Measurements from ENCODE around the gene RWDD1.

DNA sequence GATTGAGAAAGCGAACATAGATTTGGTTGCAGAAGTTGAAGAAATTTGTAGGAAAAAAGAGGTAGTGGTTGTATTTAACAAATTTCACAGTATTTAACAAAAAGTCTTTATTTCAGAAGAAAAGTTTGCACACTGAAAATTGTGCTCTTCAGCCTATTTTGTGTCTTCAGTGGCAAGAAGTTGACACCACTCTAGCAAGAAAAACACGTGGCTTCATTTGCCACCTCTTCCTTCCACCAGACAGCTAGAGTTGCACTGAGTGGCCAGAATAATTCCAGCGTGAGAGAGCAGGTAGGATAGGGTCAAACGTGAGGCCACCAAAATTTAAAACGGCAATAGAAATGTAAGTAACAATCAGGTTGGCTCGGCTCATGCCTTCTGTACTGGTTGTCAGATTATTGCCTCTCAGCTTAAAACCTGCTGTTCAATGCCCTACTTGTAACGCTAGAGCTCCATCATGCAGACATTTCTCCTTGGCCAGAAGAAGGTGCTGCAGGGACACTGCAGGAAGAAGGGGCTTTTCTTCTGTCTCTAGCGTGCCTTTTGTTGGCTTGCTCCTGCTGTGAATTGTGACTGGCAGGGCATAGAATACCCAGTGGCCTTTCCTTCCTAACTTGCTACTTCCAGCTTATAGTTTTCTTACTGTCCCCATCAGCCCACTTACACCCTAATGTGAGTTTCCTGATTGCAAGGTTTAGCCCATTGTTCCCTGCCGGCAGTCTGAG, 37.9 kb upstream of the RWDD1 start:
- TF ChIP-seq EZH2phosphoT487 (IDR thresholded peaks at IDR 0.05; ENCODE audit: low read depth, severe bottlenecking, unreplicated experiment) (no peak), CTCF (IDR thresholded peaks at IDR 0.05; ENCODE audit: poor library complexity) (no peak)
